SH-SY5Y (cell line): ENCODE results near the gene RWDD4.

ENCODE experiments used
- GATA2 ChIP-seq: IDR thresholded peaks from 2 replicates; pipeline ENCODE4 v1.6.1; 2011; ENCODE audit warnings: mild to moderate bottlenecking, low read depth, low read length
- GATA3 ChIP-seq: IDR thresholded peaks from 2 replicates; pipeline ENCODE4 v1.6.1; 2011; ENCODE audit warnings: low read depth, mild to moderate bottlenecking, low read length, moderate library complexity

- no peak for TF ChIP-seq GATA2
- no peak for TF ChIP-seq GATA3
Observed at GRCh38 chr4:183596067-183596757, 62.8 kb downstream of the RWDD4 start.
